ENCODE measurements around the gene TLCD4.

DNA sequence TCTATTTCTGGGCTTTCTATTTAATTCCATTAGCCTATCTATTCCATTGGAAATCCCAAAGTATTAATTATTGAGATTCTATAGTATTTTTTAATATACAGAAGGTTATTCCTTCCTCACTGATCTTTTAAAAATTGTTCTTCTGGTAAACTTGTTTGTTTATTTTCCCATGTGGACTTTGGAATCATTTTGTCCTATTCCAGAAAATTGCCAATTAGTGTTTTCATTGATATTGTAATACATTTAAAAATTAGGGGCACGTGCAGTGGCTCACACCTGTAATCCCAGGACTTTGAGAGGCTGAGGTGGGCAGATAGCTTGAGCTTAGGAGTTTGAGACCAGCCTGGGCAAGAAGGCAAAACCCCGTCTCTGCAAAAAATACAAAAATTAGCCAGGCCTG is 8.4 kb upstream of the TLCD4 start:
- TF ChIP-seq POLR2A (IDR thresholded peaks at IDR 0.05), result no peak
- TF ChIP-seq, protein P1, sequence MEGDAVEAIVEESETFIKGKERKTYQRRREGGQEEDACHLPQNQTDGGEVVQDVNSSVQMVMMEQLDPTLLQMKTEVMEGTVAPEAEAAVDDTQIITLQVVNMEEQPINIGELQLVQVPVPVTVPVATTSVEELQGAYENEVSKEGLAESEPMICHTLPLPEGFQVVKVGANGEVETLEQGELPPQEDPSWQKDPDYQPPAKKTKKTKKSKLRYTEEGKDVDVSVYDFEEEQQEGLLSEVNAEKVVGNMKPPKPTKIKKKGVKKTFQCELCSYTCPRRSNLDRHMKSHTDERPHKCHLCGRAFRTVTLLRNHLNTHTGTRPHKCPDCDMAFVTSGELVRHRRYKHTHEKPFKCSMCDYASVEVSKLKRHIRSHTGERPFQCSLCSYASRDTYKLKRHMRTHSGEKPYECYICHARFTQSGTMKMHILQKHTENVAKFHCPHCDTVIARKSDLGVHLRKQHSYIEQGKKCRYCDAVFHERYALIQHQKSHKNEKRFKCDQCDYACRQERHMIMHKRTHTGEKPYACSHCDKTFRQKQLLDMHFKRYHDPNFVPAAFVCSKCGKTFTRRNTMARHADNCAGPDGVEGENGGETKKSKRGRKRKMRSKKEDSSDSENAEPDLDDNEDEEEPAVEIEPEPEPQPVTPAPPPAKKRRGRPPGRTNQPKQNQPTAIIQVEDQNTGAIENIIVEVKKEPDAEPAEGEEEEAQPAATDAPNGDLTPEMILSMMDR (IDR thresholded peaks at IDR 0.05), result no peak
